ENCODE results near the gene ADAMTS2.

The ADAMTS2 gene

GRCh38 chr5:179211068-179211467, 134.2 kb downstream of the ADAMTS2 start:
- H4K8ac ChIP-seq (ENCODE audit: low read depth, low read length), result no peak overlapping the region
- H3K27me3 ChIP-seq (ENCODE audit: insufficient read depth, low read length), result no peaks in the 10 kb centered on the region
- H3K79me1 ChIP-seq (ENCODE audit: low read length), result no peaks in the 10 kb centered on the region
- no peak overlapping the region for H3K9ac ChIP-seq (ENCODE audit: low read length)
- no peak overlapping the region for H2AK5ac ChIP-seq (ENCODE audit: low read length)
- H4K91ac ChIP-seq (ENCODE audit: low read depth, low read length), result no peak overlapping the region
- no peak overlapping the region for H2AFZ ChIP-seq (ENCODE audit: insufficient read depth, low read length, poor library complexity)
- no peak overlapping the region for H3K27ac ChIP-seq (ENCODE audit: low read depth, low read length)
- H3K4me2 ChIP-seq (ENCODE audit: low read length), result no peak overlapping the region
- no peak overlapping the region for H4K12ac ChIP-seq (ENCODE audit: low read depth, low read length)
- no peak overlapping the region for H3K4me3 ChIP-seq (ENCODE audit: low read depth, low read length)
- DNase-seq, result no peak
- H3K4me1 ChIP-seq (ENCODE audit: control insufficient read depth in 1 of 2, insufficient read depth in 2 of 2, low read length in 2 of 2), result peaks cover 3 to 4% of the 10 kb centered on the region in 2 experiments
- H3K18ac ChIP-seq (ENCODE audit: low read length), result no peak overlapping the region
- H2BK12ac ChIP-seq (ENCODE audit: low read length), result no peak overlapping the region
- no peak overlapping the region for H3K14ac ChIP-seq (ENCODE audit: low read length)
- no peak overlapping the region for H3K23ac ChIP-seq (ENCODE audit: low read length)
- H2BK5ac ChIP-seq (ENCODE audit: low read depth, low read length, poor library complexity), result no peak overlapping the region
- H3K9me3 ChIP-seq (ENCODE audit: insufficient read depth, low read depth, low read length), result peaks cover 2% of the 10 kb centered on the region
- no peak overlapping the region for H3K4ac ChIP-seq (ENCODE audit: low read depth, low read length)
- no peaks in the 10 kb centered on the region for H3K36me3 ChIP-seq (ENCODE audit: control insufficient read depth in 1 of 2, insufficient read depth in 2 of 2, low read length in 2 of 2)
- H2BK120ac ChIP-seq (ENCODE audit: insufficient read depth, low read length, poor library complexity), result no peak overlapping the region
- no CpG with 5 or more reads among the region's 3 CpGs for WGBS (ENCODE audit: extremely low coverage, insufficient coverage, insufficient read length)
- no peaks in the 10 kb centered on the region for H3K79me2 ChIP-seq (ENCODE audit: control insufficient read depth, insufficient read depth, low read length, poor library complexity)

DNA sequence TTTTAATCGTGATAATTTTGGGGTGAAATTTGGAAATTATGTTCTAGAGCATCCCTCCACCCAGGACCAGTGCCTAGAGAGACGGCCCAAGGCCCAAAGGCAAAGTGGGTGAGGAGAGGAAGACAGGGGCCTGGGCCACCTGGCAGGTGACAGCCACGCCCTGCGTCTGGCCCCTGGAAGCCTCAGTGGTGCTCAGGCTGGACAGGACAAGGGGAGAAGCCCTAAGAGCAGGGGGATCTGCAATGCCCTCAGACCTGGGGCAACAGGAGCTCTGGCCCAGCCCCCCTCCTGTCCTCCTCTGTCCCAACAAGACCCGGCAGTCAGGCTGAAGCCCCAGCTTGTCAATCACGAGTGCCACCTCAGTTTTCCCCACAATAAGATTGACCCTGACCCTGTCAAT, 134.8 kb downstream of the ADAMTS2 start:
- Histone ChIP-seq H2AFZ (ENCODE audit: insufficient read depth, low read length, poor library complexity) (no peak overlapping the region), H3K79me2 (ENCODE audit: control insufficient read depth, insufficient read depth, low read length, poor library complexity) (no peaks in the 10 kb centered on the region), H3K9ac (ENCODE audit: low read length) (no peak overlapping the region), H3K79me1 (ENCODE audit: low read length) (no peaks in the 10 kb centered on the region), H3K4me1 (ENCODE audit: control insufficient read depth in 1 of 2, insufficient read depth in 2 of 2, low read length in 2 of 2) (peaks cover 3 to 4% of the 10 kb centered on the region in 2 experiments), H4K8ac (ENCODE audit: low read depth, low read length) (no peak overlapping the region), H2AK5ac (ENCODE audit: low read length) (no peak overlapping the region), H2BK120ac (ENCODE audit: insufficient read depth, low read length, poor library complexity) (no peak overlapping the region), H3K23ac (ENCODE audit: low read length) (no peak overlapping the region), H2BK12ac (ENCODE audit: low read length) (no peak overlapping the region), H3K27me3 (ENCODE audit: insufficient read depth, low read length) (no peaks in the 10 kb centered on the region), H4K91ac (ENCODE audit: low read depth, low read length) (no peak overlapping the region), H3K36me3 (ENCODE audit: control insufficient read depth in 1 of 2, insufficient read depth in 2 of 2, low read length in 2 of 2) (no peaks in the 10 kb centered on the region), H4K12ac (ENCODE audit: low read depth, low read length) (no peak overlapping the region), H3K27ac (ENCODE audit: low read depth, low read length) (no peak overlapping the region), H3K18ac (ENCODE audit: low read length) (no peak overlapping the region), H3K9me3 (ENCODE audit: insufficient read depth, low read depth, low read length) (peaks cover 2% of the 10 kb centered on the region), H3K4me3 (ENCODE audit: low read depth, low read length) (no peak overlapping the region), H3K4ac (ENCODE audit: low read depth, low read length) (no peak overlapping the region), H3K4me2 (ENCODE audit: low read length) (no peak overlapping the region), H2BK5ac (ENCODE audit: low read depth, low read length, poor library complexity) (no peak overlapping the region), H3K14ac (ENCODE audit: low read length) (no peak overlapping the region)
- DNase-seq, result no peak
- WGBS (ENCODE audit: extremely low coverage, insufficient coverage, insufficient read length), result no CpG with 5 or more reads among the region's 6 CpGs

DNA sequence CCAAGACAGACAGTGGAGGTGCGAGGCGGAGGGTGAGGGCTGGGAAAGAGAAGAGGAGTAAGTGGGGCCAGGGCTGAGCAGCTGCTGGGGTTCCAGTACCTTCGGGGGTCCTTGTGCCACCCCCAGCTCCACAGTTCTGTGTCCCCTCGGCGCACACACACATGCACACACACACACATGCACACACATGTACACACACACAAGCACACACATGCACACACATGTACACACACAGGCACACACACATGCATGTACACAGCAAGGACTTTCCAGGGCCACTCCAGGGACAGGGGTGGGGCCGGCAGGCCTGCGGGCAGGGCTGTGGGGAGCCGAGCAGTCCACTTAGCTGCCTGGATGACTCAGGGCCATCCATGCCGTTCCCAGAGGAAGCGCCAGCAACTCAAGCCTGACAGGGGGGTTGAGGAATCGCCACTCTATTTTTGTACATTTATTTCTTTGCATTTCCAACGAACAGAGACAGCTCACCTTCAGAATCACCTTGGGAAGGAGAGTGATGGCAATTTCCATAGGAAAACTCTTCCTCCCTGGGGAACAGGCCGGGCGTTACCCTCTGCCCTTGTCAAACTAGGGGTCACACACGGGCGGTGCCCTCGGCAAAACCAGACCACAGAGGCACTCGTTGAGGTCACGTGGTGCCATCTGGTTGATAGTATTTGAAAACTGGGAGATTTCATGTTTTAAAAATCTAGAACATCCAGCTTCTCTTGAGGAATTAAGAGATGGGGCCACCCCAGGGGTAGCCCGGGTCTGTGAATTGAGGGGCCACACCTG, 135.7 kb downstream of the ADAMTS2 start:
- H3K14ac ChIP-seq (ENCODE audit: low read length), result no peak overlapping the region
- peak in 1 of 2 donors; percentile 5 for DNase-seq
- no peak overlapping the region for H4K12ac ChIP-seq (ENCODE audit: low read depth, low read length)
- H3K79me2 ChIP-seq (ENCODE audit: control insufficient read depth, insufficient read depth, low read length, poor library complexity), result no peaks in the 10 kb centered on the region
- no peak overlapping the region for H3K4ac ChIP-seq (ENCODE audit: low read depth, low read length)
- peaks cover 3 to 4% of the 10 kb centered on the region in 2 experiments for H3K4me1 ChIP-seq (ENCODE audit: control insufficient read depth in 1 of 2, insufficient read depth in 2 of 2, low read length in 2 of 2)
- no peak overlapping the region for H3K4me3 ChIP-seq (ENCODE audit: low read depth, low read length)
- H4K91ac ChIP-seq (ENCODE audit: low read depth, low read length), result no peak overlapping the region
- H3K4me2 ChIP-seq (ENCODE audit: low read length), result no peak overlapping the region
- no peak overlapping the region for H3K9ac ChIP-seq (ENCODE audit: low read length)
- peaks cover 2% of the 10 kb centered on the region for H3K9me3 ChIP-seq (ENCODE audit: insufficient read depth, low read depth, low read length)
- H2AK5ac ChIP-seq (ENCODE audit: low read length), result no peak overlapping the region
- H3K23ac ChIP-seq (ENCODE audit: low read length), result no peak overlapping the region
- no peaks in the 10 kb centered on the region for H3K27me3 ChIP-seq (ENCODE audit: insufficient read depth, low read length)
- no peak overlapping the region for H3K27ac ChIP-seq (ENCODE audit: low read depth, low read length)
- H4K8ac ChIP-seq (ENCODE audit: low read depth, low read length), result no peak overlapping the region
- no CpG with 5 or more reads among the region's 20 CpGs for WGBS (ENCODE audit: extremely low coverage, insufficient coverage, insufficient read length)
- H2AFZ ChIP-seq (ENCODE audit: insufficient read depth, low read length, poor library complexity), result no peak overlapping the region
- H3K36me3 ChIP-seq (ENCODE audit: control insufficient read depth in 1 of 2, insufficient read depth in 2 of 2, low read length in 2 of 2), result no peaks in the 10 kb centered on the region
- H2BK12ac ChIP-seq (ENCODE audit: low read length), result no peak overlapping the region
- no peaks in the 10 kb centered on the region for H3K79me1 ChIP-seq (ENCODE audit: low read length)
- no peak overlapping the region for H3K18ac ChIP-seq (ENCODE audit: low read length)
- H2BK5ac ChIP-seq (ENCODE audit: low read depth, low read length, poor library complexity), result no peak overlapping the region
- no peak overlapping the region for H2BK120ac ChIP-seq (ENCODE audit: insufficient read depth, low read length, poor library complexity)

DNA sequence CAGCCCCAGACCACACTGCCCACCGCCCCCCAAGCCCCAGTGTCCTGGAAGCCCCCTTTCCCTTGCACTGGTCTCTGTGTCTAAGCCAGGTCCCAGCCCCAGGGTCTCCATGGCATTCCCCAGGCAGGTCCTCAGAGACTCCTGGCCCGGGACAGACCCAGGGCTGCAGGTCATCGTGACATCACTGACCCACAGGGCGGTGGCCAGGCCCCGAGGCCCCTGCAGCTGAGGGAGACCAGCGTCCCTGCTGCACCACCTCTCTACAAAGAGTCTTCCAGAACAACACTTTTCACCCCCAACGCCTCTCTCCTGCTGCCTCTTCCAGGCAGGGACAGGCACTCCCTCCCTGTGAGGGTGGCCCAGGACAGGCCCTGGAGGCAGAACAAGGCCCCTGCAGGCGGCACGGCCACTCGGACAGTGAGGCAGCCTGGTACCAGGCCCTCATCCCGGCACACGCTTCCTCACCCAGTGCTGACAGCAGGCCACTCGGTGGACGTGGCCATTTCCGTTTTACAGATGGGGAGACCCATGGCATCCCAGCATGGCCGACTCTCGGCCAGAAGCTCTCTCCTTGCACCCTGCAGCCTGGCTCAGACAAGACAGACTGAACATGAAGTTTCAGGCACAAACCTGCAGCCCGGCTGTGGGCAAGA, 136.4 kb downstream of the ADAMTS2 start:
- Histone ChIP-seq H4K8ac (ENCODE audit: low read depth, low read length) (no peak overlapping the region), H2BK12ac (ENCODE audit: low read length) (no peak overlapping the region), H3K79me1 (ENCODE audit: low read length) (no peaks in the 10 kb centered on the region), H2AFZ (ENCODE audit: insufficient read depth, low read length, poor library complexity) (no peak overlapping the region), H2BK5ac (ENCODE audit: low read depth, low read length, poor library complexity) (no peak overlapping the region), H3K36me3 (ENCODE audit: control insufficient read depth in 1 of 2, insufficient read depth in 2 of 2, low read length in 2 of 2) (peaks cover 0 to under 1% of the 10 kb centered on the region in 2 experiments), H3K27ac (ENCODE audit: low read depth, low read length) (no peak overlapping the region), H3K4me3 (ENCODE audit: low read depth, low read length) (no peak overlapping the region), H3K23ac (ENCODE audit: low read length) (no peak overlapping the region), H3K9me3 (ENCODE audit: insufficient read depth, low read depth, low read length) (peaks cover 2% of the 10 kb centered on the region), H4K91ac (ENCODE audit: low read depth, low read length) (no peak overlapping the region), H3K14ac (ENCODE audit: low read length) (no peak overlapping the region), H3K4me2 (ENCODE audit: low read length) (no peak overlapping the region), H4K12ac (ENCODE audit: low read depth, low read length) (no peak overlapping the region), H3K79me2 (ENCODE audit: control insufficient read depth, insufficient read depth, low read length, poor library complexity) (no peaks in the 10 kb centered on the region), H3K4ac (ENCODE audit: low read depth, low read length) (no peak overlapping the region), H3K18ac (ENCODE audit: low read length) (no peak overlapping the region), H2AK5ac (ENCODE audit: low read length) (no peak overlapping the region), H3K9ac (ENCODE audit: low read length) (no peak overlapping the region), H3K4me1 (ENCODE audit: control insufficient read depth in 1 of 2, insufficient read depth in 2 of 2, low read length in 2 of 2) (peaks cover 3 to 4% of the 10 kb centered on the region in 2 experiments), H3K27me3 (ENCODE audit: insufficient read depth, low read length) (no peaks in the 10 kb centered on the region), H2BK120ac (ENCODE audit: insufficient read depth, low read length, poor library complexity) (no peak overlapping the region)
- WGBS (ENCODE audit: extremely low coverage, insufficient coverage, insufficient read length), result no CpG with 5 or more reads among the region's 18 CpGs
- no peak for DNase-seq
